Upper lobe of right lung (tissue), 1 donor: ENCODE data around the gene KIF22. TPM values are rescaled to one million over a fixed set of nuclear protein-coding genes. Genes with fewer than 3 reads are reported as not detected.

Experiments
- ATAC-seq: fragments of 200-7000 bp; cut with Tn5 transposase; one replicate; pipeline ENCODE4 v1.9.1; 2020; ENCODE audit warnings: mild to moderate bottlenecking, moderate library complexity
- DNase-seq: peaks from one replicate; pipeline ENCODE4 v3.0.0-alpha.2; 2020
- H3K27ac ChIP-seq: fragments of 200-600 bp; one replicate; pipeline ENCODE4 v1.8.0; 2022
- H3K27me3 ChIP-seq: fragments of 200-600 bp; one replicate; pipeline ENCODE4 v1.8.0; 2022; ENCODE audit warnings: mild to moderate bottlenecking
- H3K36me3 ChIP-seq: fragments of 200-600 bp; one replicate; pipeline ENCODE4 v1.8.0; 2022
- H3K4me1 ChIP-seq: fragments of 200-600 bp; one replicate; pipeline ENCODE4 v1.8.0; 2022
- H3K4me3 ChIP-seq: fragments of 200-600 bp; one replicate; pipeline ENCODE4 v1.8.0; 2022; ENCODE audit warnings: mild to moderate bottlenecking
- H3K9me3 ChIP-seq: fragments of 200-600 bp; one replicate; pipeline ENCODE4 v1.8.0; 2022
- CTCF ChIP-seq: fragments of 200-600 bp; IDR thresholded peaks from one replicate; pipeline ENCODE4 v1.8.0; 2022; ENCODE audit warnings: antibody characterized with exemption
- intact Hi-C: fragments of 100-400 bp; cut with DNase I; formaldehyde crosslinking; loops from one replicate; pipeline ENCODE4 v1.11.0; 2022
- total RNA-seq: library from RNA; stranded (reverse); fragmentation: NEBNext Ultra II Directional; extraction: Animal tissue kit (Norgen Biotek cat#: 25700); gene quantifications from one replicate; pipeline ENCODE4 v1.2.1, GENCODE V29; 2021
- donor health status: DM: no; HTN: yes; CAD: no; lungs with severe emphysema.

KIF22 gene
- total RNA-seq, 1 donor from 2014 or later = 19.8 TPM

DNA sequence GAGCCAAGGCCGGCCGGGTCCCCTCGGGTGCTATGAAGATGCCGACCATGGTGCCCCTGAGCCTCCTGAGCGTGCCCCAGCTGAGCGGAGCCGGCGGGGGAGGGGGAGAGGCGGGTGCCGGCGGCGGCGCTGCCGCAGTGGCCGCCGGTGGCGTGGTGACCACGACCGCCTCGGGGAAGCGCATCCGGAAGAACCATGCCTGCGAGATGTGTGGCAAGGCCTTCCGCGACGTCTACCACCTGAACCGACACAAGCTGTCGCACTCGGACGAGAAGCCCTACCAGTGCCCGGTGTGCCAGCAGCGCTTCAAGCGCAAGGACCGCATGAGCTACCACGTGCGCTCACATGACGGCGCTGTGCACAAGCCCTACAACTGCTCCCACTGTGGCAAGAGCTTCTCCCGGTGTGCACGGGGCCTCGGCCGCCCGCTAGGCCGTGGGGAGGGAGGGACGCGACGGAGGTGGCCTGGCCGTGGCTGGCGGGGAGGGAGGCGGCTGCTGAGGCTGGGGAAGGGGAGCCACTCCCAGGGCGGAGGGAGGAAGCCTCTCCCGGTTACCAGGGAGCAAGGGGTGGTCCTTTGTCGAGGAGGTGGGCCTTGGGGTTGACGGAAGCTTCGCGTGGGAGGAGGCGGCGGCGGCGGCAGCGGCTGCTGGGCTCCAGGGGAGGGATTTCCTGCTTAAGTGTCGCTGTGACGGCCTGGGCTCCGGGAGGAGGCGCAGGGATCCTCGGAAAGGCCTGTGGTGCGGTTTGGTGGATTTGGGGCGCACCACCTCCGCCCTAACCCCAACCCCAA is 17.1 kb downstream of the KIF22 start:
- Histone ChIP-seq H3K4me3 (peak overlapping the region; percentile 60), H3K4me1 (peaks cover 50% of the 10 kb centered on the region), H3K36me3 (peaks cover 21% of the 10 kb centered on the region), H3K9me3 (no peaks in the 10 kb centered on the region), H3K27ac (peak overlapping the region; percentile 89), H3K27me3 (no peaks in the 10 kb centered on the region)
- TF ChIP-seq CTCF = peak; percentile 55
- DNase-seq (peak; percentile 94), ATAC-seq (peak; percentile 47)
- intact Hi-C loops = no loop called here

DNA sequence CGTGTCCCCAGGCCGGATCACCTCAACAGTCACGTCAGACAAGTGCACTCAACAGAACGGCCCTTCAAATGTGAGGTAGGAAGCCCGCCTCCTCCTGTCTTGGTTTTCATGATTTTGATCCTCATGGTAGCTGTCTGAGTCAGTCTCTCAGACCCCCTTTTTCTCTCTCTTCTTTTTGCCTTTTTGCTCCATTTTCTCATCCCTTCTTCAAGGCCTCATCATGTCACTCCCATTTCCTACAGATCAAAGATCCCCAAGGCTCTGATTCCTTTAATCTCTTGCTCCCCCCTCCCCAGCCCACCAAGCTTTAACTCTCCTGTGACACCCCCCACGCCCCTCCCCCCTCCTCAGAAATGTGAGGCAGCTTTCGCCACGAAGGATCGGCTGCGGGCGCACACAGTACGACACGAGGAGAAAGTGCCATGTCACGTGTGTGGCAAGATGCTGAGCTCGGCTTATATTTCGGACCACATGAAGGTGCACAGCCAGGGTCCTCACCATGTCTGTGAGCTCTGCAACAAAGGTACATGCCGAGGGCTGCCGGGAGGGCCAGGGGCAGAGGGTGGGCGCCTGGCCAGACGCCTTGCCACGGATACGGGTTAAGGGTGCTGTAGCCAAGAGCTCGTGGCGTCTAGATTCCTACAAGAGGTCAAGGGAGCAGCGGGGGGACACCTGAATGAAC is 17.8 kb downstream of the KIF22 start:
- Histone ChIP-seq H3K9me3 (no peaks in the 10 kb centered on the region), H3K27ac (peak overlapping the region; percentile 89), H3K27me3 (no peaks in the 10 kb centered on the region), H3K36me3 (peaks cover 21% of the 10 kb centered on the region), H3K4me3 (peak overlapping the region; percentile 60), H3K4me1 (peaks cover 50% of the 10 kb centered on the region)
- DNase-seq (peak; percentile 67), ATAC-seq (no peak)
- no peak for TF ChIP-seq CTCF
- intact Hi-C loops = no loop called here

DNA sequence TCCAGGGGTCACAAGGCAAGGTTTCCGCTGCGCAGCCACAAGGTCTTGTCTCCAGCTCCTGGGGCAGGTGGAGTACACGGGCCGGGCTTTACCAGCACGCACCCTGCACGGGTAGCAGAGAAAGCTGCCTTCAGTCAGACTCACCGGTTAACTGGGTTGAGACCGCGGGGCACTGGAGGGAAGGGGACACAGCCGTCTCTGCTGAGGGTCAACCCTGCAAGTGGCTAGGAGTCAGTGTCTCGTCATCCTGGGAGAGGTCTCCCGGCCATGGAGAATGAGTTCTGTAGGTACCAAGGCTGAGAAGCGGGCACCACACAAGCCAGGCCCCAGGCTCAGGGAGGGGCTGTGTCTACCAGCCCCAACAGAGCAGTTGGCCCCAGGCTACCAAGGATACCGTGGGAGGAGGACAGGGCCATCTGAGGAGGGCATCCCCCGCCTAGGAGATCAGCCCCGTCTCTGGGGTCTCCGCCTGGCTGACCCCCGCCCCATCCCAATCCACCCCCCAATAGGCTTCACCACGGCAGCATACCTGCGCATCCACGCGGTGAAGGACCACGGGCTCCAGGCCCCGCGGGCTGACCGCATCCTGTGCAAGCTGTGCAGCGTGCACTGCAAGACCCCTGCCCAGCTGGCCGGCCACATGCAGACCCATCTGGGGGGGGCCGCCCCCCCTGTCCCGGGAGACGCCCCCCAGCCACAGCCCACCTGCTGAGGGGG is 18.6 kb downstream of the KIF22 start:
- DNase-seq = peak; percentile 65
- no peak for ATAC-seq
- H3K4me3 ChIP-seq = peak overlapping the region; percentile 60

GRCh38 chr16:29809850-29810698 is 19.5 kb downstream of the KIF22 start:
- Histone ChIP-seq H3K27ac (peak overlapping the region; percentile 77), H3K4me1 (peaks cover 44% of the 10 kb centered on the region), H3K4me3 (no peak overlapping the region)

More for the DNA sequence above, 18.6 kb downstream of the KIF22 start:
- Histone ChIP-seq H3K27ac (peak overlapping the region; percentile 89), H3K9me3 (no peaks in the 10 kb centered on the region), H3K27me3 (no peaks in the 10 kb centered on the region), H3K4me1 (peaks cover 45% of the 10 kb centered on the region), H3K36me3 (peaks cover 21% of the 10 kb centered on the region)
- TF ChIP-seq CTCF = no peak
- intact Hi-C loops = no loop called here

More at GRCh38 chr16:29809850-29810698, 19.5 kb downstream of the KIF22 start:
- DNase-seq (peak; percentile 65), ATAC-seq (no peak)
- Histone ChIP-seq H3K36me3 (peaks cover 21% of the 10 kb centered on the region), H3K27me3 (no peaks in the 10 kb centered on the region), H3K9me3 (no peaks in the 10 kb centered on the region)
- no peak for TF ChIP-seq CTCF
- intact Hi-C loops = no loop called here
